Thyroid gland (tissue), 4 donors: ENCODE results near the gene ZSCAN25.

Experiments
- POLR2A ChIP-seq, 2 donors: fragments of 450-650 bp; IDR thresholded peaks; one replicate each; pipeline ENCODE4 v1.6.1; 2017; ENCODE audit warnings: antibody characterized with exemption in 2 of 2, mild to moderate bottlenecking in 2 of 2, moderate library complexity in 1 of 2
- TF ChIP-seq, protein P1 (sequence below), 6 experiments: fragments of 200-600 bp in 3 of 6; fragments of 450-650 bp in 3 of 6; sonication (generic) in 3 of 6; IDR thresholded peaks; one replicate each; pipeline ENCODE4 v1.5.1; 2016 to 2019; ENCODE audit warnings: antibody characterized with exemption in 6 of 6, mild to moderate bottlenecking in 2 of 6, inconsistent platforms in 1 of 6, moderate library complexity in 1 of 6

DNA sequence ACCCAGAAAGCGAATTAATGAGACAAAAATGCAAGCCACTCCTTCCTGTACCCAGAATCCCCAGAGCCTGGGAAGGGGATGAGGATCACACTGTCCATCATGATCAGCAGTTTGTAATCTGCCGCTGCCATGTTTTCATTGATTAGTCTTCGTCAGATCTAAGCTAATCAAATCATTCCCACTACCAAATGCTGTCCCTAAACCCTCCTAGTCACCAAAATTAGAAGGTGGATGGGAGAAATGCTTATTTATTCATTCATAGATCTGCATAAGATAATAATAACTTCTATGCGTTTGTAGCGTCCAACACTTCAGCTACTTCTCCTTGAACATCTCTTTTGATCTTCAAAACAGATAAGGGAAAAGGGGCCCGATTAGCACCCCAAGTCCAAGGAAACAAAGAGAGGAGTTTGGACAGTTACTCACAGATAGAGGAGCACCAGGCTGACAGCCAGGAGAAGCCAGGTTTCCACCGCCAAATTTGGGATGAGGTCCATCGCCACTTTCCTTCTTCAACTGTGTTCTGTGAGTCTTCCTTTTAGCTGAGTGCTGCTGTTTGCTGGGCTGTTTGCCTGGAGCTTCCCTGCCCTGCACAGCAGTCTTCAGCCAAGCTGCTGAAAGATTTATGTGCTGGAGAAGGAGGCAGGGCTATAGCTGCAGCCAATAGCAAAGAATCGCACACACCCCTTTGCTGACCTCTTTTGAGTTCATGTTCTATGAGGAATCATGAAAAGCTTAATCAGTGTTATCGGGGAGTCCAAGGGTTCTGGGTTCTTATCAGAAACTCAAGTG, 62.9 kb downstream of the ZSCAN25 start, which contains the start of gene CYP3A5:
- TF ChIP-seq POLR2A (IDR thresholded peaks at IDR 0.05) = no peak
- TF ChIP-seq, protein P1, sequence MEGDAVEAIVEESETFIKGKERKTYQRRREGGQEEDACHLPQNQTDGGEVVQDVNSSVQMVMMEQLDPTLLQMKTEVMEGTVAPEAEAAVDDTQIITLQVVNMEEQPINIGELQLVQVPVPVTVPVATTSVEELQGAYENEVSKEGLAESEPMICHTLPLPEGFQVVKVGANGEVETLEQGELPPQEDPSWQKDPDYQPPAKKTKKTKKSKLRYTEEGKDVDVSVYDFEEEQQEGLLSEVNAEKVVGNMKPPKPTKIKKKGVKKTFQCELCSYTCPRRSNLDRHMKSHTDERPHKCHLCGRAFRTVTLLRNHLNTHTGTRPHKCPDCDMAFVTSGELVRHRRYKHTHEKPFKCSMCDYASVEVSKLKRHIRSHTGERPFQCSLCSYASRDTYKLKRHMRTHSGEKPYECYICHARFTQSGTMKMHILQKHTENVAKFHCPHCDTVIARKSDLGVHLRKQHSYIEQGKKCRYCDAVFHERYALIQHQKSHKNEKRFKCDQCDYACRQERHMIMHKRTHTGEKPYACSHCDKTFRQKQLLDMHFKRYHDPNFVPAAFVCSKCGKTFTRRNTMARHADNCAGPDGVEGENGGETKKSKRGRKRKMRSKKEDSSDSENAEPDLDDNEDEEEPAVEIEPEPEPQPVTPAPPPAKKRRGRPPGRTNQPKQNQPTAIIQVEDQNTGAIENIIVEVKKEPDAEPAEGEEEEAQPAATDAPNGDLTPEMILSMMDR (IDR thresholded peaks at IDR 0.05) = no peak
